Bronchial epithelial cell (primary cell): ENCODE results near the gene RCVRN. TPM values are rescaled to one million over a fixed set of nuclear protein-coding genes. Genes with fewer than 3 reads are reported as not detected.

Experiments used
- DNase-seq: peaks from one replicate; pipeline ENCODE4 v3.0.0-alpha.2; 2010; ENCODE audit warnings: low read depth
- FAIRE-seq: peaks from 2 replicates; lab custom pipeline; 2011; peaks lifted over from hg19 to GRCh38; lab: Jason Lieb, UNC
- H3K27me3 ChIP-seq: 2 replicates; pipeline ENCODE4 v1.5.1; 2011; ENCODE audit warnings: low read length; ENCODE audit not compliant: control insufficient read depth, insufficient read depth
- H3K36me3 ChIP-seq: 2 replicates; pipeline ENCODE4 v1.5.1; 2011; ENCODE audit warnings: low read length; ENCODE audit not compliant: control insufficient read depth, insufficient read depth
- H3K4me3 ChIP-seq: 2 replicates; pipeline ENCODE4 v1.5.1; 2011; ENCODE audit warnings: mild to moderate bottlenecking, low read depth, low read length, control low read depth
- total RNA-seq: library from RNA; depleted of rRNA; stranded (reverse); fragments of >200 nt; gene quantifications from 2 replicates; pipeline ENCODE4 v1.2.1, GENCODE V29; 2014
- TF ChIP-seq, protein P1 (sequence below): IDR thresholded peaks from 2 replicates; pipeline ENCODE4 v1.5.1; 2011; ENCODE audit warnings: mild to moderate bottlenecking, moderate library complexity, low read length, control low read depth, inconsistent platforms; ENCODE audit not compliant: insufficient read depth, severe bottlenecking

The RCVRN gene
- total RNA-seq, 1 donor from 2014 or later: not detected

DNA sequence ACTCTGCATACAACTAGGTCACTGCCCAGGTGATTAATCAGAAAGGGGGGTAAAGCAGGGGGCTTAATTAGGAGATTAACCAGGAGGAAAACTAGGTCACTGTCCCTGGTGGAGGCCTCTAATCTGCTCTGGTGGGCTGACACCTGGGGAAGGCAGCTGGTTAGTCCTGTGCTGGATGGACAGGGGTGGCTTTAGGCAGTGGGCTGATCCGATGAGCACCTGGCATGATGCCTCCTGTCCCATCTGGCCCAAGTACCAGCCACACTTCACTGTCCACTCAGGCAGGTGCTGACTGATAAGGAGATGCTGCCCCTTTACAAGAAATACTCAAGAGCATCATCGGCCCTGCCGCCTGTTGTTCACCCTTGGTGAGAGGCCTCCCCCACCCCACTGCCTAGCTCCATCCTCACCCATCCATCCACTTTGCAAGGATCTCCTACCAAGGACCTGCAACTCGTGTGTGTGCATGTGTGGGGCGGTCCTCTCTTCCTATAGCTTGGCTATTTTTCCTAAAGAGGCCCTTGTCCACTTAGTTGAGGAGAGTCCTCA lies 13.8 kb upstream of the RCVRN start:
- no peak overlapping the region for H3K4me3 ChIP-seq
- DNase-seq (no peak), FAIRE-seq (no peak)
- no peaks in the 10 kb centered on the region for H3K36me3 ChIP-seq
- TF ChIP-seq, protein P1, sequence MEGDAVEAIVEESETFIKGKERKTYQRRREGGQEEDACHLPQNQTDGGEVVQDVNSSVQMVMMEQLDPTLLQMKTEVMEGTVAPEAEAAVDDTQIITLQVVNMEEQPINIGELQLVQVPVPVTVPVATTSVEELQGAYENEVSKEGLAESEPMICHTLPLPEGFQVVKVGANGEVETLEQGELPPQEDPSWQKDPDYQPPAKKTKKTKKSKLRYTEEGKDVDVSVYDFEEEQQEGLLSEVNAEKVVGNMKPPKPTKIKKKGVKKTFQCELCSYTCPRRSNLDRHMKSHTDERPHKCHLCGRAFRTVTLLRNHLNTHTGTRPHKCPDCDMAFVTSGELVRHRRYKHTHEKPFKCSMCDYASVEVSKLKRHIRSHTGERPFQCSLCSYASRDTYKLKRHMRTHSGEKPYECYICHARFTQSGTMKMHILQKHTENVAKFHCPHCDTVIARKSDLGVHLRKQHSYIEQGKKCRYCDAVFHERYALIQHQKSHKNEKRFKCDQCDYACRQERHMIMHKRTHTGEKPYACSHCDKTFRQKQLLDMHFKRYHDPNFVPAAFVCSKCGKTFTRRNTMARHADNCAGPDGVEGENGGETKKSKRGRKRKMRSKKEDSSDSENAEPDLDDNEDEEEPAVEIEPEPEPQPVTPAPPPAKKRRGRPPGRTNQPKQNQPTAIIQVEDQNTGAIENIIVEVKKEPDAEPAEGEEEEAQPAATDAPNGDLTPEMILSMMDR: no peak
- H3K27me3 ChIP-seq: no peaks in the 10 kb centered on the region

GRCh38 chr17:9918352-9918751 lies 13.3 kb upstream of the RCVRN start:
- Histone ChIP-seq H3K36me3 (no peaks in the 10 kb centered on the region), H3K4me3 (no peak overlapping the region), H3K27me3 (no peaks in the 10 kb centered on the region)
- DNase-seq: no peak
- FAIRE-seq: no peak
- TF ChIP-seq, protein P1: no peak

DNA sequence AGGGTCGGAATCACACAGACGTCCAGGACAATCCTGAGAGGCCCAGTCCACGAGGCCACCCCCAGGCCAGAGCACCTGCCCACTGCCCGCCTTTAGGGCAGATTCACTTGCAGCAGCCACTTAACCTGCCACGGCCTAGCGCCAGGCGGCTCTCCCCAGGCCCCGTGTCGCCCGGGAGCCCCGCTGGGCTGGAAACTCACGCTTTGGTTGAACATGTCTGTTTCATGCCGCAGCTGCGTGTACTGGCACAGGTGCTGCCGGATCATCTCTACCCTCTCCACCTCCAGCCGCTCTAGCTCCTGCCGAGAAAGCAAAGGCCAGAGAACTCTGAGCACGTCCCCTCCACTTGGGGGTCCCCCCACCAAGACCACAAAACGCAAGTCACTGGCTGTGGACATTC lies 12.7 kb upstream of the RCVRN start:
- Histone ChIP-seq H3K27me3 (no peaks in the 10 kb centered on the region), H3K4me3 (no peak overlapping the region), H3K36me3 (no peaks in the 10 kb centered on the region)
- DNase-seq: no peak
- FAIRE-seq: no peak
- TF ChIP-seq, protein P1: no peak

DNA sequence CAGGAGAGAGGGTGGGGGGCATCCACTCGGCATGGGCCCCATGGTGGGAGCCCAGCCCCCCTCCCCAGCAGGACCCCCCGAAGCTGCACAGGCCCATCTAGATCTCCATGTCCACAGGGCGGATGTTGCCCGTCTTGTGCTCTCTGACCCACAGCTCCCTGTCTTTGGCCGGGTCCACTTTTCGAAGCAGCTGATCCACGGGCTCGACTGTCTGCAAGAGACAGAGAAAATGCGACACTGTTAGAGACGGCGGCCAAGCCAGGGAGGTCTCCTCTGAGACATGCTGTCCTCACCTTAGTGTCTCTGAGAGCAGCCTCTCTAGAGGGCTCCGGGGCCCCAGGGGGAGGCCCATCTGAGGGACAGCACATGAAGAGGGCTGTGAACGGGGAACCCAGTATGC lies 12.1 kb upstream of the RCVRN start:
- TF ChIP-seq, protein P1: no peak
- FAIRE-seq (no peak), DNase-seq (no peak)
- H3K27me3 ChIP-seq: no peaks in the 10 kb centered on the region
- no peaks in the 10 kb centered on the region for H3K36me3 ChIP-seq
- no peak overlapping the region for H3K4me3 ChIP-seq

GRCh38 chr17:9916108-9916507 lies 11.0 kb upstream of the RCVRN start:
- DNase-seq (no peak), FAIRE-seq (no peak)
- TF ChIP-seq, protein P1: no peak
- Histone ChIP-seq H3K4me3 (no peak overlapping the region), H3K27me3 (no peaks in the 10 kb centered on the region), H3K36me3 (no peaks in the 10 kb centered on the region)

- TF ChIP-seq, protein P1: no peak
- no peaks in the 10 kb centered on the region for H3K36me3 ChIP-seq
- H3K27me3 ChIP-seq: no peaks in the 10 kb centered on the region
- DNase-seq (no peak), FAIRE-seq (no peak)
- H3K4me3 ChIP-seq: no peak overlapping the region
Measured at GRCh38 chr17:9913476-9913875, 8.4 kb upstream of the RCVRN start.
